ENCODE data around the gene CPNE5. TPM values are rescaled to one million over a fixed set of nuclear protein-coding genes. Genes with fewer than 3 reads are reported as not detected.
A peak's percentile ranks its signal among the peaks of the same experiment; 100 is the strongest.
"Not testable (repeated sequence)": the region's sequence is repeated elsewhere in the genome, so short reads cannot be mapped to it uniquely, and the experiment has no call there.

The CPNE5 gene
- total RNA-seq, 2 donors from 2014 or later: 0.85 to 1.6 TPM

DNA sequence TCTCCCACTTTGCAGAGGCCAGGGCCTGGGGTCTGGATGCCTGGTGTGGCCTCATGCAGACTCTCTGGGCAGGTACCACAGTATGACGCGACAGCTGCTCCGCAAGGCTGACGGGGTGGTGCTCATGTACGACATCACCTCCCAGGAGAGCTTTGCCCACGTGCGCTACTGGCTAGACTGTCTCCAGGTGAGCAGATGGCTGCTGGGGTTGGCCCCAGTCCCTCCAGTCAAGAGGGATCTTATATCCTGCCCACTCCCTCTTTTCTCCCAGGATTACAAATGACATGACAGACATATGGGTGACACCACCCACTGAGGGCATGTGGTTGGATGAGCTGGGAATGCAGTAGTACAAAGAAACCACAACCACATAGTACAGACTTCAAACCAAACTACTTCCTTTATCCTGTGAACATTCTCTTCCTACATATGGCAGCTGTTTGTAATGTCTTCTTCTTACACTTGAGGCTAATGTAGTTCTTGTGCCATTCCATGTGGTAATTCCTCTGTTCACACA lies 111.7 kb downstream of the CPNE5 start:
- ATAC-seq (ENCODE audit: insufficient number of reproducible peaks, low FRiP score, low read depth): no peak
- Histone ChIP-seq H3K9me3 (no peaks in the 10 kb centered on the region), H3K27ac (no peak overlapping the region), H3K4me1 (ENCODE audit: control insufficient read depth in 1 of 2, low read depth in 2 of 2) (no peaks in the 10 kb centered on the region), H3K36me3 (no peaks in the 10 kb centered on the region), H3K4me3 (no peak overlapping the region), H3K27me3 (replicated peaks; ENCODE audit: insufficient read depth) (no peaks in the 10 kb centered on the region)
- DNase-seq (ENCODE audit: low spot score): no peak
- TF ChIP-seq, protein P1, sequence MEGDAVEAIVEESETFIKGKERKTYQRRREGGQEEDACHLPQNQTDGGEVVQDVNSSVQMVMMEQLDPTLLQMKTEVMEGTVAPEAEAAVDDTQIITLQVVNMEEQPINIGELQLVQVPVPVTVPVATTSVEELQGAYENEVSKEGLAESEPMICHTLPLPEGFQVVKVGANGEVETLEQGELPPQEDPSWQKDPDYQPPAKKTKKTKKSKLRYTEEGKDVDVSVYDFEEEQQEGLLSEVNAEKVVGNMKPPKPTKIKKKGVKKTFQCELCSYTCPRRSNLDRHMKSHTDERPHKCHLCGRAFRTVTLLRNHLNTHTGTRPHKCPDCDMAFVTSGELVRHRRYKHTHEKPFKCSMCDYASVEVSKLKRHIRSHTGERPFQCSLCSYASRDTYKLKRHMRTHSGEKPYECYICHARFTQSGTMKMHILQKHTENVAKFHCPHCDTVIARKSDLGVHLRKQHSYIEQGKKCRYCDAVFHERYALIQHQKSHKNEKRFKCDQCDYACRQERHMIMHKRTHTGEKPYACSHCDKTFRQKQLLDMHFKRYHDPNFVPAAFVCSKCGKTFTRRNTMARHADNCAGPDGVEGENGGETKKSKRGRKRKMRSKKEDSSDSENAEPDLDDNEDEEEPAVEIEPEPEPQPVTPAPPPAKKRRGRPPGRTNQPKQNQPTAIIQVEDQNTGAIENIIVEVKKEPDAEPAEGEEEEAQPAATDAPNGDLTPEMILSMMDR (IDR thresholded peaks at IDR 0.05): no peak

DNA sequence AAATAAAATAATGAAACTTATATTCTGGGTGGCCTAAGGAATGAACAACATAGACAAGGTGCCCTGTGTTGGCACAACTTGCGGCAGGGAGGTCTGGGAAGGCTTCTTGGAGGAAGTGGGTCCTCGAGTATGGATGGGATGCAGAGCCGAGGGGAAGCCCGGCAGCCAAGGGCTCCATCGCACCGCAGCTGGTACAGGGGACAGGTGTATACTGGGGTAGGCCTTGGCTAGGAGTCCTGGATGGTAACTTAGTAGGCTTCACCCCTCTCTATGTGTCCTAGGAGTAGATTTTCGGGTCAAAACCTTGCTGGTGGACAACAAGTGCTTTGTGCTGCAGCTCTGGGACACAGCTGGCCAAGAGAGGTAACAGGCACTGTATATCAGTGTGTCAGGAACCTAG lies 113.7 kb downstream of the CPNE5 start:
- DNase-seq (ENCODE audit: low spot score) (no peak), ATAC-seq (ENCODE audit: insufficient number of reproducible peaks, low FRiP score, low read depth) (no peak)
- H3K27me3 ChIP-seq (replicated peaks; ENCODE audit: insufficient read depth): no peaks in the 10 kb centered on the region
- no peaks in the 10 kb centered on the region for H3K9me3 ChIP-seq
- H3K36me3 ChIP-seq: no peaks in the 10 kb centered on the region
- no peak overlapping the region for H3K4me3 ChIP-seq
- TF ChIP-seq, protein P1 (IDR thresholded peaks at IDR 0.05): no peak
- no peak overlapping the region for H3K27ac ChIP-seq
- no peaks in the 10 kb centered on the region for H3K4me1 ChIP-seq (ENCODE audit: control insufficient read depth in 1 of 2, low read depth in 2 of 2)

DNA sequence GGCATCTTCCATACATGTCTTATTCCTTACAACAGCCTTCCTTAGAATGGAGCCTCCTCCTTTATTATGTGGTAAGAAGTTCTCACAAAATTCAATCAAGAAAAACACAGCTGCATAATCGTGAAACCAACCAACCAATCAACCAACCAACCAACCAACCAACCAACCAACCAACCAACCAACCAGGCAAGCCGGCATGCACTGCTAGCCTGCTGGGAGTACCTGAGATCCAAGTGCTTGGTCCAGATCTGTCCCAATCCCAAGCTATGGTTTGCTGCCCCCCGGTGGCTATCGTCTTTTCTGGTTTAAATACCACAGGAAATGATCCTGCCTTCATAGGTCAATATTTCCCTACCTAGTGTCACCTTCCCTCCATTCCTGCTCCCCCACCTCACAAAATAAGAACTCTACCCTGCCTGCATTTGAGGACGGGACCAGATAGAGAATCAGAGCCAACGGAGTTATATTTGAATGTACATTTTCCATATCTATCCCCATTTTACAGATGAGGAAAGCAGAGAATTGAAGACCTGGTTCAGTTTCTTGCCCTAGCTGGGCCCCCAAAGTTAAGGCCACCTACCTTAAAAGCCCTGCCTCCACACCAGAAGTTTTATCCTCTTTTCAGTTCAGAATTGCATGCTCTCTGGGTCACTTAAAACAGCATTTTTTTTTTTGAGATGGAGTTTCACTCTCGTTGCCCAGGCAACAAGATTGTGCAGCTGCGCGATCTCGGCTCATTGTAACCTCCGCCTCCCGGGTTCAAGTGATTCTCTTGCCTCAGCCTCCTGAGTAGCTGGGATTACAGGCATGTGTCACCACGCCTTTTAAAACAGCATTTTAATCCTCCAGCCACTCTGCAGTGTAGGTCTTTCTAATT lies 114.5 kb downstream of the CPNE5 start:
- no peaks in the 10 kb centered on the region for H3K27me3 ChIP-seq (replicated peaks; ENCODE audit: insufficient read depth)
- DNase-seq (ENCODE audit: low spot score) (peak; percentile 27), ATAC-seq (ENCODE audit: insufficient number of reproducible peaks, low FRiP score, low read depth) (no peak)
- no peaks in the 10 kb centered on the region for H3K36me3 ChIP-seq
- H3K27ac ChIP-seq: no peak overlapping the region
- no peaks in the 10 kb centered on the region for H3K4me1 ChIP-seq (ENCODE audit: control insufficient read depth in 1 of 2, low read depth in 2 of 2)
- H3K4me3 ChIP-seq: no peak overlapping the region
- no peaks in the 10 kb centered on the region for H3K9me3 ChIP-seq
- TF ChIP-seq, protein P1 (IDR thresholded peaks at IDR 0.05): peak; percentile 46

DNA sequence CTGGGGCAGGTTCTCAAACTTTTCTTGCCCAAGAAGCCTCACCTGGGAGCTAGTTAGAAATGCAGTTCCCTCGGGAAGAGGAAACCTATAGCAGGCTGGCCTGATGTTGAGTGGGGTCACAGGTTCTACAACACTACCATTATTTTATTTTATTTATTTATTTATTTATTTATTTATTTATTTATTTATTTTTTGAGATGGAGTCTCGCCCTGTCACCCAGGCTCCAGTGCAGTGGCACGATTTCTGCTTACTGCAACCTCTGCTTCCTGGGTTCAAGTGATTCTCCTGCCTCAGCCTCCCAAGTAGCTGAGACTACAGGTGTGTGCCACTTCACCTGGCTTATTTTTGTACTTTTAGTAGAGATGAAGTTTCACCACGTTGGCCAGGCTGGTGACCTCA lies 115.3 kb downstream of the CPNE5 start:
- not testable (repeated sequence) for H3K4me3 ChIP-seq; H3K4me1 ChIP-seq (ENCODE audit: control insufficient read depth in 1 of 2, low read depth in 2 of 2); H3K36me3 ChIP-seq; DNase-seq (ENCODE audit: low spot score); H3K27me3 ChIP-seq (replicated peaks; ENCODE audit: insufficient read depth); ATAC-seq (ENCODE audit: insufficient number of reproducible peaks, low FRiP score, low read depth); H3K27ac ChIP-seq; H3K9me3 ChIP-seq

DNA sequence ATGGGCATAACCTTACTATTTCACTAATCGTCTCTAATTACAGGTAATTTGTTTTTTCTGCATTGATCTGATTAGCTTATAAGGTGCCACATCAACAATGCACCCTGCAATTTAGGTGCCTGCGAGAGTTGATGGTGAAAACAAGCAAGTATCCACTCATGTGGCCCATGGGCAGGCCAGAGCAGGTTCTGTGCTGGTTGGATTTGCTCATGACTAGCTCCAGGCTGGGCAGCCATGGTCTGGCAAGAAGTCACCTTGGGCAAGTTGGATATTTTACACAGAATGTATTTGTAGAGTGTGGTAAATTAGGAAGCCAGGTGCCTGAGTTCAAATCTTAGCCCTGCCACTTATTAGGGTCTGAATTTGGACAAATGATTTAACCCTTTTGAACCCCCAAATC lies 116.4 kb downstream of the CPNE5 start:
- no peaks in the 10 kb centered on the region for H3K27me3 ChIP-seq (replicated peaks; ENCODE audit: insufficient read depth)
- H3K4me1 ChIP-seq (ENCODE audit: control insufficient read depth in 1 of 2, low read depth in 2 of 2): no peaks in the 10 kb centered on the region
- no peak overlapping the region for H3K4me3 ChIP-seq
- DNase-seq (ENCODE audit: low spot score): no peak
- TF ChIP-seq, protein P1 (IDR thresholded peaks at IDR 0.05): no peak
- no peak for ATAC-seq (ENCODE audit: insufficient number of reproducible peaks, low FRiP score, low read depth)
- H3K27ac ChIP-seq: no peak overlapping the region
- no peaks in the 10 kb centered on the region for H3K36me3 ChIP-seq
- no peaks in the 10 kb centered on the region for H3K9me3 ChIP-seq
